C4-2B (cell line): ENCODE measurements around the gene PIP5KL1.

ENCODE experiments used
- CTCF ChIP-seq: fragments of 450-650 bp; conservative IDR thresholded peaks from 2 replicates; pipeline ENCODE4 v1.5.1; 2017; ENCODE audit warnings: mild to moderate bottlenecking
- ZFX ChIP-seq: fragments of 450-650 bp; IDR thresholded peaks from 2 replicates; pipeline ENCODE4 v1.6.1; 2017

GRCh38 chr9:127880143-127880542, 50.4 kb downstream of the PIP5KL1 start:
- no peak for TF ChIP-seq CTCF
- TF ChIP-seq ZFX: no peak
